Progenitor cell of endocrine pancreas (in vitro differentiated cells): Measurements from ENCODE around the gene DSE. TPM values are rescaled to one million over a fixed set of nuclear protein-coding genes. Genes with fewer than 3 reads are reported as not detected.
A peak's percentile ranks its signal among the peaks of the same experiment; 100 is the strongest.
"Not testable (repeated sequence)": the region's sequence is repeated elsewhere in the genome, so short reads cannot be mapped to it uniquely, and the experiment has no call there.

Source experiments
- DNase-seq: peaks from one replicate; pipeline ENCODE4 v3.0.0; 2021; ENCODE audit warnings: low spot score; ENCODE audit not compliant: unreplicated experiment
- H3K27ac Mint-ChIP-seq: 2 replicates; pipeline ENCODE4 v1.8.0; 2021; ENCODE audit warnings: mild to moderate bottlenecking, moderate library complexity, mixed read lengths
- H3K27me3 Mint-ChIP-seq: 2 replicates; pipeline ENCODE4 v1.8.0; 2021; ENCODE audit warnings: mixed read lengths
- H3K36me3 Mint-ChIP-seq: 2 replicates; pipeline ENCODE4 v1.8.0; 2022; ENCODE audit warnings: mixed read lengths; ENCODE audit not compliant: insufficient read depth
- H3K4me1 Mint-ChIP-seq: 2 replicates; pipeline ENCODE4 v1.8.0; 2021; ENCODE audit warnings: low read depth, mixed read lengths
- H3K4me3 Mint-ChIP-seq: 2 replicates; pipeline ENCODE4 v1.8.0; 2021; ENCODE audit warnings: low read depth, mild to moderate bottlenecking, moderate library complexity, mixed read lengths
- H3K9me3 Mint-ChIP-seq: 2 replicates; pipeline ENCODE4 v1.8.0; 2021; ENCODE audit warnings: low read depth, mixed read lengths
- CTCF ChIP-seq: fragments of 200-600 bp; sonication (generic); IDR thresholded peaks from one replicate; pipeline ENCODE4 v1.5.0; 2021; ENCODE audit warnings: antibody characterized with exemption, mild to moderate bottlenecking; ENCODE audit not compliant: unreplicated experiment
- long read RNA-seq: library from polyadenylated mRNA; unstranded; transcript quantifications from one replicate; pipeline ENCODE4 v2.0.0, GENCODE V29; 2020
- total RNA-seq: library from RNA; stranded (reverse); gene quantifications from 2 replicates; pipeline ENCODE4 v1.2.1, GENCODE V29; 2021

DSE gene
- total RNA-seq: 20.4 and 21.4 TPM in 2 replicates
- long read RNA-seq, full-length matches to known transcripts: 3 of 75 reads
- long read RNA-seq, partial matches to known transcripts: 2 of 75 reads
- long read RNA-seq, other reads (novel, unspliced or antisense): 70 of 75 reads

- H3K27ac Mint-ChIP-seq: peak within 1 kb of the TSS; percentile 93
- H3K27me3 Mint-ChIP-seq: peaks cover 14% of the 10 kb centered on the region
- peak; percentile 59 for DNase-seq
- no peak for TF ChIP-seq CTCF
- no peaks in the 10 kb centered on the region for H3K9me3 Mint-ChIP-seq
- H3K36me3 Mint-ChIP-seq: no peaks in the 10 kb centered on the region
- H3K4me3 Mint-ChIP-seq: peak within 1 kb of the TSS; percentile 88
- peaks cover 5% of the 10 kb centered on the region for H3K4me1 Mint-ChIP-seq
Observed at GRCh38 chr6:116370760-116371119, at the start of gene DSE. Gene DSE, plus strand, starts transcription at chr6:116370947. Its CDS starts 28,304 bp downstream, at chr6:116399251.

GRCh38 chr6:116321933-116322332 lies 48.8 kb upstream of the DSE start:
- Mint-ChIP-seq H3K4me1 (peaks cover 11% of the 10 kb centered on the region), H3K27ac (peak overlapping the region; percentile 31)
- H3K4me3 Mint-ChIP-seq, DNase-seq, H3K27me3 Mint-ChIP-seq, H3K9me3 Mint-ChIP-seq, H3K36me3 Mint-ChIP-seq: not testable (repeated sequence)

DNA sequence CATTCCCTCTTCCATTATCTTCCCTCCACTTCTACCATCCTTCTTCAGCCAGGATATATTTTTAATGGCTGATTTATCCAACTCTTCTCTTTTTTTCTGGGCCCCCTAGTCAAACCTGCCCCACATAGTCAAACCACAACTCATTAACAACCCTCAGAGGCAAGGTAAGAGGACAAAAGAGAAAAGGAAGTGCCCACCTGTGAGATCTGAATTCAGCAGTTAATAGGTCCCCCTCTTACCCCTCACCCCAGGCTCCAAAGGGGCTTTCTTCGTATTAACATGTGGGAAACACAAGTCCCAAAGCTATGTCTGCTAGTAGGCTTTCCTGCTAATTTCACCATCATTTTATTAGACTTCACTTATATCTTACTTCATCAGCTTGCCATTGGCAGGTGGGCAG lies 46.9 kb upstream of the DSE start:
- H3K36me3 Mint-ChIP-seq: no peaks in the 10 kb centered on the region
- no peaks in the 10 kb centered on the region for H3K27me3 Mint-ChIP-seq
- TF ChIP-seq CTCF: no peak
- H3K4me1 Mint-ChIP-seq: peaks cover 11% of the 10 kb centered on the region
- H3K4me3 Mint-ChIP-seq: no peak overlapping the region
- H3K27ac Mint-ChIP-seq: no peak overlapping the region
- no peak for DNase-seq
- H3K9me3 Mint-ChIP-seq: no peaks in the 10 kb centered on the region

GRCh38 chr6:116325634-116326132 lies 45.1 kb upstream of the DSE start:
- H3K27me3 Mint-ChIP-seq: not testable (repeated sequence)

GRCh38 chr6:116326181-116326671 lies 44.5 kb upstream of the DSE start:
- TF ChIP-seq CTCF: no peak
- DNase-seq: no peak
- Mint-ChIP-seq H3K4me3 (no peak overlapping the region), H3K4me1 (peaks cover 6% of the 10 kb centered on the region), H3K27me3 (no peaks in the 10 kb centered on the region), H3K36me3 (no peaks in the 10 kb centered on the region), H3K27ac (no peak overlapping the region), H3K9me3 (no peaks in the 10 kb centered on the region)

More at GRCh38 chr6:116325634-116326132, 45.1 kb upstream of the DSE start:
- H3K4me3 Mint-ChIP-seq, DNase-seq, H3K4me1 Mint-ChIP-seq, H3K9me3 Mint-ChIP-seq, H3K36me3 Mint-ChIP-seq, H3K27ac Mint-ChIP-seq: not testable (repeated sequence)

DNA sequence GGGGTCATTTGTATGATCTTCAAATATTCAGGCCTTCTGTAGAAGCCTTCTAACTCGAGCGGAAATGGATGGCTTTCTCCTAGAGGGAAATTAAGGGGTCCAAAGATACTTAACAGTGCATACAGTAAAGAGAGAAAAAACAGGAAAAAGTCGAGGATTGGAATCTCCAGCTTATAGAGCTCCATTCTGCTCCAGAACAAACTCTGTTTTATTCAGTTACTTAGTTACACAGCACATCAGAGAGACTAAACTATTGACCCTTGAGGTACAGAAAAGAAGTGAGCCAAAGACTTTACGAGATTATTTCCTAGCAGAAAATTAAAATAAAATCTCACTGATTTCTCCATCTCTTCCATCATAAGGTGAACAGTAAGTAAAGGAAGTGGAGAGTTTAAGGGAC lies 43.8 kb upstream of the DSE start:
- no peaks in the 10 kb centered on the region for H3K9me3 Mint-ChIP-seq
- H3K27ac Mint-ChIP-seq: no peak overlapping the region
- H3K4me3 Mint-ChIP-seq: no peak overlapping the region
- H3K4me1 Mint-ChIP-seq: peaks cover 3% of the 10 kb centered on the region
- no peaks in the 10 kb centered on the region for H3K27me3 Mint-ChIP-seq
- no peak for TF ChIP-seq CTCF
- no peak for DNase-seq
- H3K36me3 Mint-ChIP-seq: no peaks in the 10 kb centered on the region
